ENCODE measurements around the gene VPS26B.

DNA sequence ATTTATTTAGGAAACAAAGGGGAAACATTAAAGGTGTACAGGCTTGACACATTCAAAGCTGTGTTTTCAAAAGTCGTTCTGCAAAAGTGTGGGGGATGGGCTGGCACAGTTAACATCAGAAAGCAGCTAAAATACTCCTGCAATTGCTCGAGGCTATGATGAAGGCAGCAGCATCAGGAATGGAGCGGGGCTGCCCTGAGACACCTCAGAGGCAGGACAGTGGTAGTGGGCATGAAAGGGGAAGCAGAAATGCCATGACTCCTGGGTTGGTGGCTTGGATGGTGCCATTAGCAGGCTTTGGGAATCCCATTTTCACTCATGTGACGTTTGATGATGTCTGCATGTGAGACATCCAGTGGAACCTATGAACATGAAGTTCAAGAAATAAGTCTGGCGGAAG, 1.4 kb upstream of the VPS26B start:
- no peak for TF ChIP-seq POLR2AphosphoS5 (IDR thresholded peaks at IDR 0.05; ENCODE audit: insufficient read depth in 1 of 2, low read depth in 1 of 2)
- TF ChIP-seq, protein P1, sequence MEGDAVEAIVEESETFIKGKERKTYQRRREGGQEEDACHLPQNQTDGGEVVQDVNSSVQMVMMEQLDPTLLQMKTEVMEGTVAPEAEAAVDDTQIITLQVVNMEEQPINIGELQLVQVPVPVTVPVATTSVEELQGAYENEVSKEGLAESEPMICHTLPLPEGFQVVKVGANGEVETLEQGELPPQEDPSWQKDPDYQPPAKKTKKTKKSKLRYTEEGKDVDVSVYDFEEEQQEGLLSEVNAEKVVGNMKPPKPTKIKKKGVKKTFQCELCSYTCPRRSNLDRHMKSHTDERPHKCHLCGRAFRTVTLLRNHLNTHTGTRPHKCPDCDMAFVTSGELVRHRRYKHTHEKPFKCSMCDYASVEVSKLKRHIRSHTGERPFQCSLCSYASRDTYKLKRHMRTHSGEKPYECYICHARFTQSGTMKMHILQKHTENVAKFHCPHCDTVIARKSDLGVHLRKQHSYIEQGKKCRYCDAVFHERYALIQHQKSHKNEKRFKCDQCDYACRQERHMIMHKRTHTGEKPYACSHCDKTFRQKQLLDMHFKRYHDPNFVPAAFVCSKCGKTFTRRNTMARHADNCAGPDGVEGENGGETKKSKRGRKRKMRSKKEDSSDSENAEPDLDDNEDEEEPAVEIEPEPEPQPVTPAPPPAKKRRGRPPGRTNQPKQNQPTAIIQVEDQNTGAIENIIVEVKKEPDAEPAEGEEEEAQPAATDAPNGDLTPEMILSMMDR (IDR thresholded peaks at IDR 0.05): no peak
